Ovary (tissue), 9 donors: ENCODE data around the gene UCK1. TPM values are rescaled to one million over a fixed set of nuclear protein-coding genes. Genes with fewer than 3 reads are reported as not detected.
"Not testable (repeated sequence)": the region's sequence is repeated elsewhere in the genome, so short reads cannot be mapped to it uniquely, and the experiment has no call there.

Source experiments
- DNase-seq, 5 donors: peaks; one replicate each; pipeline ENCODE4 v3.0.0-alpha.2; 2019 to 2020
- H3K27ac ChIP-seq, 2 donors: fragments of 200-600 bp; one replicate each; pipeline versions ENCODE4 v1.5.1 to v1.8.0; 2019 to 2022
- H3K27me3 ChIP-seq: fragments of 200-600 bp; one replicate; pipeline ENCODE4 v1.8.0; 2022
- H3K36me3 ChIP-seq: fragments of 200-600 bp; sonication (generic); one replicate; pipeline ENCODE4 v1.5.1; 2019
- H3K4me1 ChIP-seq: one replicate; pipeline ENCODE4 v1.8.1; 2013; ENCODE audit warnings: mild to moderate bottlenecking, moderate library complexity; ENCODE audit not compliant: insufficient read depth
- H3K4me3 ChIP-seq: fragments of 200-600 bp; sonication (generic); one replicate; pipeline ENCODE4 v1.5.1; 2017
- H3K9me3 ChIP-seq, 2 donors: fragments of 200-600 bp in 1 of 2; sonication (generic) in 1 of 2; one replicate each; pipeline versions ENCODE4 v1.5.1 to v1.8.1; 2013 to 2019; ENCODE audit warnings: mild to moderate bottlenecking in 1 of 2, moderate library complexity in 1 of 2
- EP300 ChIP-seq: sonication (generic); formaldehyde crosslinking; IDR thresholded peaks from one replicate; pipeline ENCODE4 v1.6.1; 2017; ENCODE audit warnings: antibody characterized with exemption
- POLR2A ChIP-seq: fragments of 450-650 bp; IDR thresholded peaks from one replicate; pipeline ENCODE4 v1.6.1; 2017; ENCODE audit warnings: antibody characterized with exemption, mild to moderate bottlenecking, moderate library complexity
- WGBS, 3 donors: extraction: QIAGEN DNeasy Blood & Tissue Kit in 1 of 3; methylation state at CpG; one replicate each; pipeline versions ENCODE4 v1.1.5 to v1.1.7; 2013 to 2017; 5-methylcytosine and 5-hydroxymethylcytosine counted together
- intact Hi-C, 4 donors: fragments of 100-400 bp; cut with DNase I; formaldehyde crosslinking; loops; one replicate each; pipeline versions ENCODE4 v1.11.0 to v1.15.1; 2022 to 2023
- polyA plus RNA-seq, 2 donors: library from polyadenylated mRNA; stranded (reverse); fragments of 200-250 nt in 1 of 2; fragments of 350-450 nt in 1 of 2; fragmentation: Illumina TruSeq in 1 of 2; extraction: RNeasy Lipid Tissue Mini Kit (QIAGEN cat#74804) in 1 of 2; gene quantifications; one replicate each; pipeline ENCODE4 v1.2.3, GENCODE V29; 2013 to 2014
- total RNA-seq, 7 donors: library from RNA; depleted of rRNA in 2 of 7; stranded (reverse); fragments of >200 nt in 2 of 7; fragmentation: NEBNext Ultra II Directional in 3 of 7; extraction: Animal tissue kit (Norgen Biotek cat#: 25700) in 3 of 7; gene quantifications; one replicate each; pipeline versions ENCODE4 v1.1.0 to v1.2.4, GENCODE V29; 2016 to 2023
- TF ChIP-seq, protein P1 (sequence below), 3 donors: fragments of 450-650 bp in 2 of 3; fragments of 200-600 bp in 1 of 3; IDR thresholded peaks; one replicate each; pipeline versions ENCODE4 v1.5.1 to v1.8.0; 2016 to 2022; ENCODE audit warnings: antibody characterized with exemption in 3 of 3, mild to moderate bottlenecking in 1 of 3
- donor health status: DM: no; HTN: no; CAD: no; lungs with moderate emphysema.
- donor health status: DM: no; HTN: no; CAD: no.
- donor health status: Bipolar disorder and iron deficiency.
- donor health status: DM: yes; HTN: yes; CAD: no.
- donor health status: DM: no; HTN: no; CAD: no.
- donor health status: DM: yes; HTN: yes; CAD: no.

The UCK1 gene
- total and polyA plus RNA-seq, 9 donors, result 19.8 to 37.9 (median 29.7) TPM

DNA sequence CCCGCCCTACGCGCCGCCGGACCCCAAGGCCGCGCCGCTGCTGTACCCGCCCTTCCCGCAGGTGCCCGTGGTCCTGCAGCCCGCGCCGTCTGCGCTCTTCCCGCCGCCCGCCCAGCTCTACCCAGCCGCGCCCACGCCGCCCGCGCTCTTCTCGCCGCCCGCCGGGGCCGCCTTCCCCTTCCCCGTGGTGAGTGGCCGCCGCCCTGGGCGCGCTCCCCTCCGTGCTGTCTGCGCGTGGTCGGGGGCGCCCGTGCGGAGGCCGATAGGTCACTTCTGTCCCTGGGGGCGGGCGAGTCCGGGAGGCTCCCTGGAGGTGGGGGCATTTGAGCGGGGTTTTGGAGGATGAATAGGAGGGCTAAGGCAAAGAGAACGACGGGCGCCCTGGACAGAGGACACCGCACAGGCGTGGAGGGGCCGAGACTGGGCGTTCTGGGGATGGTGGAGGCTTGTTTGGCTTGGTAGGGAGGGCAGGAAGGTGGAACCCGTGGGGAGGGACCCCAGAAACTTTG is 23.8 kb upstream of the UCK1 start:
- no peak for DNase-seq
- Histone ChIP-seq H3K36me3 (no peaks in the 10 kb centered on the region), H3K9me3 (no peaks in the 10 kb centered on the region), H3K27ac (no peak overlapping the region), H3K27me3 (no peaks in the 10 kb centered on the region), H3K4me3 (no peak overlapping the region), H3K4me1 (no peaks in the 10 kb centered on the region)
- TF ChIP-seq POLR2A (no peak), EP300 (no peak)
- TF ChIP-seq, protein P1, sequence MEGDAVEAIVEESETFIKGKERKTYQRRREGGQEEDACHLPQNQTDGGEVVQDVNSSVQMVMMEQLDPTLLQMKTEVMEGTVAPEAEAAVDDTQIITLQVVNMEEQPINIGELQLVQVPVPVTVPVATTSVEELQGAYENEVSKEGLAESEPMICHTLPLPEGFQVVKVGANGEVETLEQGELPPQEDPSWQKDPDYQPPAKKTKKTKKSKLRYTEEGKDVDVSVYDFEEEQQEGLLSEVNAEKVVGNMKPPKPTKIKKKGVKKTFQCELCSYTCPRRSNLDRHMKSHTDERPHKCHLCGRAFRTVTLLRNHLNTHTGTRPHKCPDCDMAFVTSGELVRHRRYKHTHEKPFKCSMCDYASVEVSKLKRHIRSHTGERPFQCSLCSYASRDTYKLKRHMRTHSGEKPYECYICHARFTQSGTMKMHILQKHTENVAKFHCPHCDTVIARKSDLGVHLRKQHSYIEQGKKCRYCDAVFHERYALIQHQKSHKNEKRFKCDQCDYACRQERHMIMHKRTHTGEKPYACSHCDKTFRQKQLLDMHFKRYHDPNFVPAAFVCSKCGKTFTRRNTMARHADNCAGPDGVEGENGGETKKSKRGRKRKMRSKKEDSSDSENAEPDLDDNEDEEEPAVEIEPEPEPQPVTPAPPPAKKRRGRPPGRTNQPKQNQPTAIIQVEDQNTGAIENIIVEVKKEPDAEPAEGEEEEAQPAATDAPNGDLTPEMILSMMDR (IDR thresholded peaks at IDR 0.05), result no peak
- WGBS, 3 donors, result 11 to 28% (median 26%) methylated on average over 32 to 54 of the region's 54 CpGs
- intact Hi-C loops, result no loop called here

DNA sequence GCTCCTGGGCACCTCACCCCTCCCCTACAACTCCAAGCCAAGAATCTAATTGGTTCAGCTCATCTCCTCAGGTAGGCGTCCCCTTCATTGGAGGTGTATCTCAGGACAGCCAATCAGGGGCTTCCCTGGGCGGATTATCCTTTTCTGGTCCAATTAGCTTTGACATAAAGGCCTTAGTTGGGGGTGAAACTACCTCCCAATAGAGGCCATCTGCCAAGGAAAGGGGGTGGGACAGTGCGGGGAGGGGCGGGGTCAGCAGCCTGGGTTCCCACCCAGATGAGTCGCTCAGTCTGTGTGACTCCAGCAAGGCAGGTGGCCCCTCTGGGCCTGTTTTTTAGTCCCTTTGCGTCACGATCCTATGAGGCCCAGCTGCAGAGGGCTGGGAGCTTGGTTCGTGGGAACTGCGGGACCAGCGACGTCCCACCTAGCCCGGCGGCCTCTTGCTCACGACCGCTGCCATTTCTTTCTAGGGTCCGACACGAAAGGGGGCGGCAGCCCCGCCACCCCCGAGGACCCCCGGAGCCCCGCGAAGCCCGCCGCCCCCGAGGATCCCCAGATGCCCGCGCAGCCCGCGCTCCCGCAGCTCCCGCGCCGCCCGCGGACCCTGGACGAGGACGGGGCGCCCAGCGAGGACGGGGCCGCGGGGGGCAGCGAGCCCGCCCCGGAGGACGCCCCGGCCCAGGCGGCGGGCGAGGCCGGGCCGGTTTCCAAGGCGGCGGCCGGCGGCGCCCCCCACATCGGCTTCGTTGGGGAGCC is 23.2 kb upstream of the UCK1 start:
- intact Hi-C loops, result no loop called here
- WGBS, 3 donors, result 18 to 40% (median 31%) methylated on average over 27 to 58 of the region's 60 CpGs
- no peak for DNase-seq

DNA sequence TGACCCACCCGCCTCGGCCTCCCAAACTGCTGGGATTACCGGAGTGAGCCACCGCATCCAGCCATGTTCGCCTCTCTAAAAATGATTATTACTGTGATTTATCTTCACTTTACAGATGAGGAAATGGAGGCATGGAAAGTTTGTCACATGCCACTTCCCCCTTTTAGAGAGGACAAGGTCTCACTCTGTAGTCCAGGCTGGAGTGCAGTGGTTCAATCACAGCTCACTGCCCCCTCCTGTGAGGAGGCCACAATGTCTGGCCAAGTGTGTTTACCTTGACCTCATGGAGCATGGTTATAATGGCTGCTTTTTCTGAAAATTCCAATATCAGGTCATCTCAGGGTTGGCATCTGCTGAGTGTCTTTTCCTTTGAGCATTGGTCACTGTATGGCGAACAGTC is 21.0 kb upstream of the UCK1 start:
- Histone ChIP-seq H3K27ac (no peak overlapping the region), H3K9me3 (no peaks in the 10 kb centered on the region), H3K4me1 (no peaks in the 10 kb centered on the region), H3K36me3 (no peaks in the 10 kb centered on the region), H3K27me3 (no peaks in the 10 kb centered on the region), H3K4me3 (no peak overlapping the region)
- DNase-seq, result no peak
- 79 to 99% (median 85%) methylated on average over 6 of the region's 6 CpGs for WGBS, 3 donors
- TF ChIP-seq POLR2A (no peak), EP300 (no peak)
- TF ChIP-seq, protein P1 (IDR thresholded peaks at IDR 0.05), result no peak
- intact Hi-C loops, result no loop called here

More for the DNA sequence above, 23.2 kb upstream of the UCK1 start:
- Histone ChIP-seq H3K27me3 (no peaks in the 10 kb centered on the region), H3K9me3 (no peaks in the 10 kb centered on the region), H3K36me3 (no peaks in the 10 kb centered on the region), H3K4me1 (no peaks in the 10 kb centered on the region), H3K4me3 (no peak overlapping the region), H3K27ac (no peak overlapping the region)
- TF ChIP-seq, protein P1 (IDR thresholded peaks at IDR 0.05), result no peak
- TF ChIP-seq POLR2A, result no peak

DNA sequence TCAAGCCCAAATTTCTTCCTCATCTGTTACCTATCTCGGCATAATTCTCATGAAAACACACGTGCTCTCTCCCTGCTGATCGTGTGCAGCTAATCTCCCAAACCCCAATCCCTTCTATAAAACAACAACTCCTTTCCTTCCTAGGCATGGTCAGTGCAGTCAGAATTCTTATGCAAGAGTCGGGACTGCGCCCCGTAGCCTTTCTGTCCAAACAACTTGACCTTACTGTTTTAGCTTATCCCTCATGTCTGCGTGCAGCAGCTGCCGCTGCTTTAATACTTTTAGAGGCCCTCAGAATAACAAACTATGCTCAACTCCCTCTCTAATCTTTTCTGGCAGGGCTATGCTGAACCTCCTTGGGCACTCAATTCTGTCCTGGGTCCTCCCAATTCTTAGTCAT is 19.4 kb upstream of the UCK1 start:
- H3K27ac ChIP-seq, H3K9me3 ChIP-seq, H3K4me3 ChIP-seq, H3K27me3 ChIP-seq, H3K4me1 ChIP-seq, H3K36me3 ChIP-seq, intact Hi-C loops: not testable (repeated sequence)
- WGBS, 3 donors, result 7 to 23% (median 17%) methylated on average over 8 of the region's 8 CpGs
- peak in 3 of 5 donors; percentile 40 to 62 (median 54) for DNase-seq

DNA sequence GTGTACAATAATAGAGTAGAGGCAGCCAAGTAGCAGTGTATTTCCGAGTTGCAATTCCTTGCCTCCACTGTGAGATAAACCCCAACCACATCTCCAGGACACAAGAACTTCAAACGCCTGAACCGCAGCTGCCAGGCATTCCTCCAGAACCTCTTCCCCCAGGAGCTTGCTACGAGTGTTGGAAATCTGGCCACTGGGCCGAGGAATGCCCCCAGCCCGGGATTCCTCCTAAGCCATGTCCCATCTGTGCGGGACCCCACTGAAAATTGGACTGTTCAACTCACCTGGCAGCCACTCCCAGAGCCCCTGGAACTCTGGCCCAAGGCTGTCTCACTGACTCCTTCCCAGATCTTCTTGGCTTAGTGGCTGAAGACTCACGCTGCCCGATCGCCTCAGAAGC is 18.1 kb upstream of the UCK1 start:
- H3K27ac ChIP-seq, DNase-seq, H3K36me3 ChIP-seq, H3K4me3 ChIP-seq, intact Hi-C loops, H3K4me1 ChIP-seq, H3K27me3 ChIP-seq, H3K9me3 ChIP-seq: not testable (repeated sequence)
- WGBS, 3 donors, result 85 to 91% (median 88%) methylated on average over 10 of the region's 10 CpGs
